ENCODE data around the gene CBX4.

The CBX4 gene

DNA sequence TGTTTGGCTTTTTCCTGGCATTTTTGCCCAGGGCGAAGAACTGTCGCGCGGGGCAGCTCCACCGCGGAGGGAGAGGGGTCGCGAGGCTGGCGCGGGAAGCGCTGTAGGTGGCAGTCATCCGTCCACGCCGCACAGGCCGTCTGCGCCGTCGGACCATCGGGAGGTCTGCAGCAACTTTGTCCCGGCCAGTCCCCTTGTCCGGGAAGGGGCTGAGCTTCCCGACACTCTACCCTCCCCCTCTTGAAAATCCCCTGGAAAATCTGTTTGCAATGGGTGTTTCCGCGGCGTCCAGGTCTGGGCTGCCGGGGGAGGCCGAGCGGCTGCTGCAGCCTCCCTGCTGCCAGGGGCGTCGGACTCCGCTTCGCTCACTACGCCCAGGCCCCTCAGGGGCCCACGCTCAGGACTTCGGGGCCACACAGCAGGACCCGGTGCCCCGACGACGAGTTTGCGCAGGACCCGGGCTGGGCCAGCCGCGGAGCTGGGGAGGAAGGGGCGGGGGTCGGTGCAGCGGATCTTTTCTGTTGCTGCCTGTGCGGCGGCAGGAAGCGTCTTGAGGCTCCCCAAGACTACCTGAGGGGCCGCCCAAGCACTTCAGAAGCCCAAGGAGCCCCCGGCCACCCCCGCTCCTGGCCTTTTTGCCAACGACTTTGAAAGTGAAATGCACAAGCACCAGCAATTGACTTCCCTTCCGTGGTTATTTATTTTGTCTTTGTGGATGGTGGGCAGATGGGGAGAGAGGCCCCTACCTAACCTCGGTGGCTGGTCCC is 2.3 kb upstream of the CBX4 start:
- peak; percentile 56 for DNase-seq
- peaks cover 13% of the 10 kb centered on the region for H3K9me3 ChIP-seq (ENCODE audit: severe bottlenecking)
- H3K36me3 ChIP-seq: peaks cover 12% of the 10 kb centered on the region
- TF ChIP-seq CTCF (IDR thresholded peaks at IDR 0.05; ENCODE audit: low read depth, low read length): 0 out of 2 replicates have a peak, but pooled peaks have one; percentile 2
- H3K27ac ChIP-seq: 0 out of 2 replicates have a peak overlapping the region, but pooled peaks have one; percentile 14
- peak overlapping the region; percentile 87 for H3K4me3 ChIP-seq (ENCODE audit: low read depth, low read length)
- H3K27me3 ChIP-seq (ENCODE audit: insufficient read depth, low read depth, severe bottlenecking): peaks cover 32% of the 10 kb centered on the region

GRCh38 chr17:79840989-79841286 is 1.7 kb upstream of the CBX4 start:
- no peak for TF ChIP-seq CTCF (IDR thresholded peaks at IDR 0.05; ENCODE audit: low read depth, low read length)
- H3K27ac ChIP-seq: no peak overlapping the region
- H3K9me3 ChIP-seq (ENCODE audit: severe bottlenecking): peaks cover 13% of the 10 kb centered on the region
- H3K27me3 ChIP-seq (ENCODE audit: insufficient read depth, low read depth, severe bottlenecking): peaks cover 32% of the 10 kb centered on the region
- no peak for DNase-seq
- peaks cover 18% of the 10 kb centered on the region for H3K36me3 ChIP-seq
- H3K4me3 ChIP-seq (ENCODE audit: low read depth, low read length): no peak overlapping the region

DNA sequence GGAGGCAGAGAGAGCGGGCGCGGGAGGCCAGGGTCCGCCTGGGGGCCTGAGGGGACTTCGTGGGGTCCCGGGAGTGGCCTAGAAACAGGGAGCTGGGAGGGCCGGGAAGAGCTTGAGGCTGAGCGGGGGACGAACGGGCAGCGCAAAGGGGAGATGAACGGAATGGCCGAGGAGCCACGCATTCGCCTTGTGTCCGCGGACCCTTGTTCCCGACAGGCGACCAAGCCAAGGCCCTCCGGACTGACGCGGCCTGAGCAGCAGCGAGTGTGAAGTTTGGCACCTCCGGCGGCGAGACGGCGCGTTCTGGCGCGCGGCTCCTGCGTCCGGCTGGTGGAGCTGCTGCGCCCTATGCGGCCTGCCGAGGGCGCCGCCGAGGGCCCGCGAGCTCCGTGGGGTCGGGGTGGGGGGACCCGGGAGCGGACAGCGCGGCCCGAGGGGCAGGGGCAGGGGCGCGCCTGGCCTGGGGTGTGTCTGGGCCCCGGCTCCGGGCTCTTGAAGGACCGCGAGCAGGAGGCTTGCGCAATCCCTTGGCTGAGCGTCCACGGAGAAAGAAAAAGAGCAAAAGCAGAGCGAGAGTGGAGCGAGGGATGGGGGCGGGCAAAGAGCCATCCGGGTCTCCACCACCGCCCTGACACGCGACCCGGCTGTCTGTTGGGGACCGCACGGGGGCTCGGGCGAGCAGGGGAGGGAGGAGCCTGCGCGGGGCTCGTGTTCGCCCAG is 1.2 kb upstream of the CBX4 start:
- Histone ChIP-seq H3K4me3 (ENCODE audit: low read depth, low read length) (no peak overlapping the region), H3K27ac (peak overlapping the region; percentile 58), H3K36me3 (peaks cover 23% of the 10 kb centered on the region), H3K9me3 (ENCODE audit: severe bottlenecking) (peaks cover 13% of the 10 kb centered on the region), H3K27me3 (ENCODE audit: insufficient read depth, low read depth, severe bottlenecking) (peaks cover 32% of the 10 kb centered on the region)
- peak; percentile 53 for TF ChIP-seq CTCF (IDR thresholded peaks at IDR 0.05; ENCODE audit: low read depth, low read length)
- DNase-seq: peak; percentile 54

DNA sequence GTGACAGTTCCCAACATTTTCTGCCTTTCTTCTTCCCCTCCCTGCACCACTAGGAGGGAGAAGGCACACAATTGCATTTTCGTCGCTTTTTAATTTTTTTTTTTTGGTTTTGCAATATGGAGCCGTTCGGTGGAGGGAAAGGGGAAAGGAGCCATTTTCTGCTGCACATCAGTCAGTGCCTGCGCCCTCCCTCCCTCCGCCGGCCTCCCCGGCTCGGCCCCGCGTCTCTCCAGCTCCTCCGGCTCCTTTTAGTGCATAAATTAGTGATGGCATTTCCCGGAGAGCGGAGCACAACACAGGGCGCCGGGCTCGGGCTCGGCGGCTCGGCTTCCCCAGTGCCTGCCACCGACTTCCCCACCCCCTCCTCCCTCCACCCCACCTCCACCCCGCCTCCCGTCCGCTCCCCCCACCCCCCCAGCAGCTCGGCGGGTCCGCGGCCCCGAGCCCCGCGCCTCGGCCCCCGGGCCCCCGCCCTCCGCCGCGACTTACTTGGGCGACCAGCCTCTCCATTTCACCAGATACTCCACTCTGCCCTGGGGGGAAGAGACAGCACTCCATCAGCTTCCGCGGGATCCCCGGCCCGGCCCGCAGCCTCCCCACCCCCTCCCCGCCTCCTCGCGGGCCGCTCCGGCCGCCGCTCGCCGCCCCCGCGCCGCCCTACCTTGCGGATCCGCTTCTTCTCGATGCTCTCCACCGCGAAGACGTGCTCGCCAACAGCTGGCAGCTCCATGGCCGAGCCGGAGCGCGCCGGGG is 542 bp downstream of the CBX4 start:
- H3K9me3 ChIP-seq (ENCODE audit: severe bottlenecking): peaks cover 13% of the 10 kb centered on the region
- peaks cover 32% of the 10 kb centered on the region for H3K27me3 ChIP-seq (ENCODE audit: insufficient read depth, low read depth, severe bottlenecking)

More for the DNA sequence above, 542 bp downstream of the CBX4 start:
- H3K27ac ChIP-seq: peak overlapping the region; percentile 65
- no peak for TF ChIP-seq CTCF (IDR thresholded peaks at IDR 0.05; ENCODE audit: low read depth, low read length)
- H3K36me3 ChIP-seq: peaks cover 40% of the 10 kb centered on the region
- peak; percentile 68 for DNase-seq
- H3K4me3 ChIP-seq (ENCODE audit: low read depth, low read length): peak overlapping the region; percentile 90

Data from WERI-Rb-1 (cell line).